Tibial nerve (tissue), 4 donors: ENCODE measurements around the gene USP3. TPM values are rescaled to one million over a fixed set of nuclear protein-coding genes. Genes with fewer than 3 reads are reported as not detected.
A peak's percentile ranks its signal among the peaks of the same experiment; 100 is the strongest.

Experiments used
- DNase-seq, 2 donors: peaks; one replicate each; pipeline ENCODE4 v3.0.0-alpha.2; 2019; ENCODE audit warnings: low spot score in 2 of 2
- H3K27ac ChIP-seq, 4 donors: fragments of 200-600 bp; sonication (generic) in 3 of 4; one replicate each; pipeline ENCODE4 v1.5.1; 2017 to 2019; ENCODE audit warnings: mild to moderate bottlenecking in 1 of 4
- H3K27me3 ChIP-seq, 2 donors: fragments of 200-600 bp; sonication (generic) in 1 of 2; one replicate each; pipeline versions ENCODE4 v1.5.1 to v1.6.0; 2017 to 2019
- H3K36me3 ChIP-seq, 3 donors: fragments of 200-600 bp; sonication (generic); one replicate each; pipeline ENCODE4 v1.5.1; 2018 to 2019
- H3K4me1 ChIP-seq, 4 donors: fragments of 200-600 bp; sonication (generic) in 3 of 4; one replicate each; pipeline ENCODE4 v1.5.1; 2017 to 2019
- H3K4me3 ChIP-seq, 4 donors: fragments of 200-600 bp; sonication (generic) in 3 of 4; one replicate each; pipeline ENCODE4 v1.5.1; 2017 to 2019; ENCODE audit warnings: mild to moderate bottlenecking in 1 of 4, moderate library complexity in 1 of 4
- H3K9me3 ChIP-seq, 4 donors: fragments of 200-600 bp; sonication (generic) in 3 of 4; one replicate each; pipeline ENCODE4 v1.5.1; 2017 to 2019
- EP300 ChIP-seq, 2 donors: sonication (generic); formaldehyde crosslinking; IDR thresholded peaks; one replicate each; pipeline ENCODE4 v1.6.1; 2017; ENCODE audit warnings: antibody characterized with exemption in 2 of 2, mild to moderate bottlenecking in 1 of 2
- POLR2A ChIP-seq, 2 donors: fragments of 450-650 bp; IDR thresholded peaks; one replicate each; pipeline ENCODE4 v1.6.1; 2017; ENCODE audit warnings: antibody characterized with exemption in 2 of 2, mild to moderate bottlenecking in 2 of 2, moderate library complexity in 2 of 2
- WGBS, 2 donors: methylation state at CpG; one replicate each; pipeline ENCODE4 v1.1.5; 2018; 5-methylcytosine and 5-hydroxymethylcytosine counted together
- total RNA-seq, 4 donors: library from RNA; depleted of rRNA; stranded (reverse); fragments of >200 nt; gene quantifications; one replicate each; pipeline ENCODE4 v1.1.0, GENCODE V29; 2016
- TF ChIP-seq, protein P1 (sequence below), 5 experiments: fragments of 200-600 bp in 3 of 5; fragments of 450-650 bp in 2 of 5; sonication (generic) in 3 of 5; IDR thresholded peaks; one replicate each; pipeline ENCODE4 v1.5.1; 2016 to 2019; ENCODE audit warnings: antibody characterized with exemption in 5 of 5, mild to moderate bottlenecking in 3 of 5, moderate library complexity in 2 of 5

Gene USP3
- total RNA-seq, 4 donors from 2014 or later: 32.8 to 47.3 (median 38.3) TPM

DNA sequence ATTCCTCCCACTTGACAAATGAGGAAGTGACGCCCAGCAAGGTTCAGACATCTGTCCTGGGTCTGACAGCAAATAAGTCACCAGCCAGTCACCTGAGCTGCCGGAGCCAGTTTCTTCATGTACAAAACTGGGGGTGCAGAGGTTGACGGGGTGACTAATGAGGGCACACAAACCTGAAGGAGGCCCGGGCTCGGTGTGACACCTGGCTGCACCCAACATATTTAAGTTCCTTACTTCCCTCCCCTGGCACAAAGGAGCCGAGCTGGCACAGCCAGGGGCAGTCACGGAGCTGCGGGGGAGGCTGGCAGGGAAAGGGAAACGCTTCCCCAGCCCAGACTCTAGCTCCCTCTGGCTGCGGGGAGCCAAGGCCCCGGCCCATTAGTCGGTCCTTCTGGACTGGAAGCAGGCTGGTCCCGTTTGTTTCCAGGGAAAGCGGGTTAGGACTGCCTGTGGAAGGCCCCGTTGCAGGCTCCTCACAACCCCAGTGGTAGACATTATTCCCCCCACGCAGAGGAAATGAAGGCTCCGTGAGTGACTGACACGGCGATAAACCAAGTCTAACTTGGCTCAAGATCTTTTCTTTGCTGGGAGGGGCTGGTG, 95.1 kb downstream of the USP3 start:
- Histone ChIP-seq H3K9me3 (no peaks in the 10 kb centered on the region), H3K4me1 (peaks cover 0 to 60% (median 18%) of the 10 kb centered on the region in 4 donors), H3K27ac (peak overlapping the region; percentile 35 to 92 (median 85)), H3K27me3 (no peaks in the 10 kb centered on the region), H3K36me3 (peaks cover 0 to 3% (median 0%) of the 10 kb centered on the region in 3 donors), H3K4me3 (peak overlapping the region; percentile 59 to 91 (median 64))
- 28 to 47% methylated on average over 17 to 19 of the region's 19 CpGs for WGBS, 2 donors
- TF ChIP-seq, protein P1, sequence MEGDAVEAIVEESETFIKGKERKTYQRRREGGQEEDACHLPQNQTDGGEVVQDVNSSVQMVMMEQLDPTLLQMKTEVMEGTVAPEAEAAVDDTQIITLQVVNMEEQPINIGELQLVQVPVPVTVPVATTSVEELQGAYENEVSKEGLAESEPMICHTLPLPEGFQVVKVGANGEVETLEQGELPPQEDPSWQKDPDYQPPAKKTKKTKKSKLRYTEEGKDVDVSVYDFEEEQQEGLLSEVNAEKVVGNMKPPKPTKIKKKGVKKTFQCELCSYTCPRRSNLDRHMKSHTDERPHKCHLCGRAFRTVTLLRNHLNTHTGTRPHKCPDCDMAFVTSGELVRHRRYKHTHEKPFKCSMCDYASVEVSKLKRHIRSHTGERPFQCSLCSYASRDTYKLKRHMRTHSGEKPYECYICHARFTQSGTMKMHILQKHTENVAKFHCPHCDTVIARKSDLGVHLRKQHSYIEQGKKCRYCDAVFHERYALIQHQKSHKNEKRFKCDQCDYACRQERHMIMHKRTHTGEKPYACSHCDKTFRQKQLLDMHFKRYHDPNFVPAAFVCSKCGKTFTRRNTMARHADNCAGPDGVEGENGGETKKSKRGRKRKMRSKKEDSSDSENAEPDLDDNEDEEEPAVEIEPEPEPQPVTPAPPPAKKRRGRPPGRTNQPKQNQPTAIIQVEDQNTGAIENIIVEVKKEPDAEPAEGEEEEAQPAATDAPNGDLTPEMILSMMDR (IDR thresholded peaks at IDR 0.05): peak; percentile 59 to 79 (median 66)
- no peak for TF ChIP-seq POLR2A (IDR thresholded peaks at IDR 0.05)
- peak in 1 of 2 donors; percentile 7 for TF ChIP-seq EP300 (IDR thresholded peaks at IDR 0.05)
- no peak for DNase-seq

DNA sequence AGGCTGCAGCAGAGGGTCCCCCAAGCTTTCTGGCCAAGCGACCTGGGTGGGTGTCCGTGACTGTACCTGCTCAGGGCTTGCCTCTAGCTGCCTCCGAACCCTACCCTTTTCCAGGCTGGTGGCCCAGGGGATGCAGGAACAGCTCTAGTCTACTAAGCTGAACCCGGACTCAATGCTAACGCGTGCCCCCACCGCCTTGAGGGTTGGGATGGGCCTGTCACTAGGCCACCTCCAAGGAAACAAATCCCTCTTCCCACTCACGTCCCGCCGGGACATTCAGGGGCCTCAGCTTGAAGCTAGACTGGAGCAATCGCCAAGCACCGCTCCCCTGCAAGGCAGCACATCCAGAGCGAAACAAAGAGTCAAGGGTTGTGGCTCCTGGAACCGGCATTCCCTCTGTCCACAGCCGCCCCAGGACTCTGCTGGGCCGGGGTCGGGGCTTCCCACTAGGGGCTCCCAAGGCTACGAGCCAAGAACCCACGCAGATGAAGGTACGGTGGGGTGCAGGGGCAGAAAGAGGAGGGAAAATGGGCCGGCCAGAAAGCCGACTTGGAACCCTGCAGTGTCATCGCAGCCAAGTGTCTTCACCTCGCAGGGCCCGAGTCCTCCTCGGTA, 95.7 kb downstream of the USP3 start:
- no peak for TF ChIP-seq EP300 (IDR thresholded peaks at IDR 0.05)
- TF ChIP-seq POLR2A (IDR thresholded peaks at IDR 0.05): no peak
- TF ChIP-seq, protein P1 (IDR thresholded peaks at IDR 0.05): no peak
- peak overlapping the region; percentile 72 to 92 (median 85) for H3K27ac ChIP-seq
- H3K36me3 ChIP-seq: no peaks in the 10 kb centered on the region
- H3K9me3 ChIP-seq: no peaks in the 10 kb centered on the region
- peaks cover 0 to 60% (median 16%) of the 10 kb centered on the region in 4 donors for H3K4me1 ChIP-seq
- DNase-seq: no peak
- WGBS, 2 donors: 4 to 13% methylated on average over 21 to 23 of the region's 26 CpGs
- H3K27me3 ChIP-seq: no peaks in the 10 kb centered on the region
- peak overlapping the region; percentile 59 to 91 (median 64) for H3K4me3 ChIP-seq

DNA sequence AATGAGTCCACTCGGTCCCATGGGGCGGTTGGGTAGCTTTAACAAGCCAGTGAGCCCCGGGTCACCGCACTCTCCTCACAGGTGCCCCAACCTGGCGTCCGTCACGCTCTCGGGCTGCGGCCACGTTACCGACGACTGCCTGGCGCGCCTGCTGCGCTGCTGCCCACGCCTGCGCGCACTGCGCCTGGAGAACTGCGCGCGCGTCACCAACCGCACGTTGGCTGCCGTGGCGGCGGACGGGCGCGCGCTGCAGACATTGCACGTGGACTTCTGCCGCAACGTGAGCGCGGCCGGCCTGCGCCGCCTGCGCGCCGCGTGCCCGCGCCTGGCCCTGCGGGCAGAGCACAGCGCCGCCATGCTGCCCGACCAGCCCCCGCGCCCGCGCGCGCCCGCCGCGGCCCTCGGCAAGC, 96.2 kb downstream of the USP3 start:
- peak overlapping the region; percentile 59 to 91 (median 65) for H3K4me3 ChIP-seq

DNA sequence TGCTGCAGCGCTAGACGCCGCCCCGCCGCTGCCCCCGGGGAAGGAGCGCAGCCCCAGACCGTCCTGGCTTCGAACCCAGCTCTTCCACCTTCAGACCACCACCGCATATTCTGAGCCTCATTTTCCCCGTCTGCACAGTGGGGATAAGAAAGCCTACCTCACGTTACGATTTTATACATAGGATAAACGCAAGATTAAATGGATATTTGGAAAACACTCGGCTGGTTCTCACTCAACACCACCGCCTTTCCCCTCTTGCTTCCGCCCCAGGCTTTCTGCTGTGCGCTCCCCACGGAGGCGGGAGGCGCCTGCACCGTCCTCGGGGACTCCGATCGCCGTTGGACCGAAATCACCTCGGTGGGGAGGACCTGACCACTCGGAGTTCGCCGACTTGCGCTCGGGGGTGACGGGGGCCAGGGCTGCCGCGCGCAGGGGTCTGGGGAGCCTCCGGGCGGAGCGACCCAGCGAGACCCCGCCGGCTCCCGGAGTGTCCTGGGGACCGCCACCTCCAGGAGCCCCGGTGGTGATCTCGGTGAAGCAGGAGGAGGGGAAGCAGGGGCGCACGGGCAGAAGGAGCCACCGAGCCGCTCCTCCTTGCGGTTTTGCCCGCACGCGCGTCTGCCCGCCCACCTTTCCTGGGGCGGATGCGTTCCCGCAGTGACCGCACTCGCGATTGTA, 96.8 kb downstream of the USP3 start:
- no peaks in the 10 kb centered on the region for H3K9me3 ChIP-seq
- no peak for DNase-seq
- H3K4me1 ChIP-seq: peaks cover 0 to 69% (median 19%) of the 10 kb centered on the region in 4 donors
- 0 to 1% methylated on average over 48 to 49 of the region's 63 CpGs for WGBS, 2 donors
- H3K36me3 ChIP-seq: peaks cover 0 to 2% (median 0%) of the 10 kb centered on the region in 3 donors
- peak overlapping the region; percentile 59 to 91 (median 65) for H3K4me3 ChIP-seq
- H3K27me3 ChIP-seq: no peaks in the 10 kb centered on the region
- TF ChIP-seq, protein P1 (IDR thresholded peaks at IDR 0.05): peak in 1 of 5 experiments; percentile 10
- TF ChIP-seq POLR2A (IDR thresholded peaks at IDR 0.05): no peak
- peak overlapping the region; percentile 43 to 92 (median 84) for H3K27ac ChIP-seq

More for the DNA sequence above, 96.2 kb downstream of the USP3 start:
- WGBS, 2 donors: 0 to 1% methylated on average over 16 to 37 of the region's 60 CpGs
- peak; percentile 53 to 78 for TF ChIP-seq POLR2A (IDR thresholded peaks at IDR 0.05)
- TF ChIP-seq, protein P1 (IDR thresholded peaks at IDR 0.05): peak in 4 of 5 experiments; percentile 33 to 58 (median 45)
- TF ChIP-seq EP300 (IDR thresholded peaks at IDR 0.05): peak in 1 of 2 donors; percentile 89
- Histone ChIP-seq H3K36me3 (no peaks in the 10 kb centered on the region), H3K9me3 (no peaks in the 10 kb centered on the region), H3K27me3 (no peaks in the 10 kb centered on the region), H3K4me1 (peaks cover 0 to 64% (median 16%) of the 10 kb centered on the region in 4 donors), H3K27ac (peak overlapping the region; percentile 72 to 92 (median 85))
- DNase-seq: peak; percentile 59 to 65
